Activated CD4-positive, alpha-beta memory T cell treated with anti-CD3 and anti-CD28 coated beads, Interleukin-2, amount 10 ng/mL, durations not matched to agents 7 days and 5 days (primary cell): ENCODE data around the gene ZCCHC12. TPM values are rescaled to one million over a fixed set of nuclear protein-coding genes. Genes with fewer than 3 reads are reported as not detected.
"Not testable (repeated sequence)": the region's sequence is repeated elsewhere in the genome, so short reads cannot be mapped to it uniquely, and the experiment has no call there.

ENCODE experiments used
- CTCF ChIA-PET: fragments of 350-600 bp; sonication (Branson Sonifier 250); formaldehyde crosslinking; loops from one replicate; lab custom pipeline; 2021; ENCODE audit warnings: antibody characterized with exemption, inconsistent platforms; lab: Charles Lee
- POLR2A ChIA-PET: fragments of 350-600 bp; sonication (Branson Sonifier 250); formaldehyde crosslinking; loops from one replicate; lab custom pipeline; 2021; ENCODE audit warnings: antibody characterized with exemption; lab: Charles Lee
- DNase-seq: peaks from one replicate; pipeline ENCODE4 v3.0.0-alpha.2; 2020
- H3K27ac Mint-ChIP-seq: one replicate; pipeline ENCODE4 v1.8.0; 2021; ENCODE audit warnings: mild to moderate bottlenecking, mixed read lengths
- H3K27me3 Mint-ChIP-seq: one replicate; pipeline ENCODE4 v1.8.0; 2021; ENCODE audit warnings: mixed read lengths
- H3K36me3 Mint-ChIP-seq: one replicate; pipeline ENCODE4 v1.8.0; 2021; ENCODE audit warnings: low read depth, mixed read lengths
- H3K4me1 Mint-ChIP-seq: one replicate; pipeline ENCODE4 v1.8.0; 2021; ENCODE audit warnings: mixed read lengths
- H3K4me3 Mint-ChIP-seq: one replicate; pipeline ENCODE4 v1.8.0; 2021; ENCODE audit warnings: mild to moderate bottlenecking, mixed read lengths
- H3K9me3 Mint-ChIP-seq: one replicate; pipeline ENCODE4 v1.8.0; 2021; ENCODE audit warnings: mixed read lengths
- total RNA-seq, 2 experiments: library from RNA; stranded (reverse); gene quantifications; one replicate each; pipeline ENCODE4 v1.2.3, GENCODE V29; 2021

Gene ZCCHC12
- total RNA-seq = not detected

DNA sequence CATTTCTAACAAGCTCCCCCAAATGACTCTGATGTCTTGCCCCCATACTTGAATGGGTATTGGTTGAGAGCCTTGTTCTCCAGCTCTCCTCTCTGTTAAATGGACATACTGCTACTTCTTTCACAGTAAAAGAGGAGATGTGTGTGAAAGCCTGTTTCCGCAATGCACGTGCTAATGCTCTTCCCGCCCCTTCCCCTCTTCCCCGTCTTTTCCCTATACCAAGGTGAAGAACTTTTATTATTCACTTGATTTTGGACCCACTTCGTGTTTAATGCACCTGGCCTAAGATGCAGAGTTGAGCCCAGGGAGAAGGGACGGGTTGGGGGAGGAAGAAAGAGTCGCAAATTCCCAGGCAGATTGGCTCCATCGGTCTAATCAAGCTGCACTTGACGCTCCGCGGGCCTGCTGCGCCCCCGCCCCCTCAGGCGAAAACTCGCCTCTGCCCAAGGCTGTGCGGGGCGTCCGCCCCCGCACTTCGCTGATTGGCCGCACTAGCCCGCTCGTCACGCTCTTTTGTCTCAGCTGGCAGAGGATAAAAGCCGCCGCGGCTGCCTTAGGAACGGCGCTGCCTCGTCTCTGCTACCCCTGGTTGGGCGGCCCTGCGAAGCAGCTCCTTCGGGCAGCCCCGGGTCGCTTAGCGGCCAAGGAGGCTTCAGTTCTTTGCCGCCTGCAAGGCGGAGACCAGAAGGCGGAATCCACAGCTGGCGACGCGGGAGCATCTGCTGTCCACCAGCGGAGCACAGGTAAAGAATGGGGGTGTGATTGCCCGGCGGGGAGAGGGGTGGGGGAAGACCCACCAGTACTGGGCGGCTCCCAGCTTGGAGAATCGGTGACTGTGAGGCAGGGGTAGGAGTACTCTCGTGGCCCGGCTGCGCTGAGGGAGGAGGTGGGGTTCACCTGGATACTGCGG is at the start of gene ZCCHC12:
ZCCHC12 (plus strand) TSS at position 562 of the 910 bp plus-strand sequence. CDS start 1,421 bp downstream, outside the sequence.
- Mint-ChIP-seq H3K36me3 (no peaks in the 10 kb centered on the region), H3K27me3 (peaks cover 63% of the 10 kb centered on the region), H3K9me3 (no peaks in the 10 kb centered on the region), H3K4me1 (peaks cover 8% of the 10 kb centered on the region), H3K27ac (no peak within 1 kb of the TSS), H3K4me3 (no peak within 1 kb of the TSS)
- CTCF ChIA-PET = interaction anchor here (2.2 kb wide), 1 partner anchor 16 kb away, joined by 7 read pairs; no protein-coding TSS in a partner anchor
- POLR2A ChIA-PET = no interaction called here
- DNase-seq = no peak

GRCh38 chrX:118779581-118779980 is 44.0 kb upstream of the ZCCHC12 start:
- ChIA-PET CTCF (no interaction called here), POLR2A (no interaction called here)
- Mint-ChIP-seq H3K27ac (no peak overlapping the region), H3K27me3 (peaks cover 15% of the 10 kb centered on the region), H3K36me3 (no peaks in the 10 kb centered on the region), H3K9me3 (no peaks in the 10 kb centered on the region), H3K4me3 (no peak overlapping the region), H3K4me1 (no peaks in the 10 kb centered on the region)
- no peak for DNase-seq

DNA sequence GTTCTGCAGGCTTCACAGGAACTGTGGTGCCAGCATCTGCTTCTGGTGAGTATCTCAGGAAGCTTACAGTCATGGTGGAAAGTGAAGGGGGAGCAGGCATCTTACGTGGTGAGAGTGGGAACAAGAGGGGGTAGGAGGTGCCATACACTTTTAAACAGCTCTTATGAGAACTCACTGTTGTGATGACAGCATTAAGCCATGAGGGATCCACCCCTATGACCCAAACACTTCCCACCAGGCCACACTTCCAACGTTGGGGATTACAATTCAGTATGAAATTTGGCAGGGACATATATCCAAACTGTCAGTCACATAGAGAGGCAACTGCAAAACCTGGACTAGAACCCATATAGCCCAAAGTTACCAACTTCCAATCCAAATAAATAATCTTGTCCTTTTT is 43.1 kb upstream of the ZCCHC12 start:
- H3K27me3 Mint-ChIP-seq = peaks cover 10% of the 10 kb centered on the region
- no peaks in the 10 kb centered on the region for H3K9me3 Mint-ChIP-seq
- no peak overlapping the region for H3K27ac Mint-ChIP-seq
- DNase-seq = no peak
- POLR2A ChIA-PET = no interaction called here
- CTCF ChIA-PET = no interaction called here
- no peaks in the 10 kb centered on the region for H3K4me1 Mint-ChIP-seq
- no peak overlapping the region for H3K4me3 Mint-ChIP-seq
- H3K36me3 Mint-ChIP-seq = no peaks in the 10 kb centered on the region

DNA sequence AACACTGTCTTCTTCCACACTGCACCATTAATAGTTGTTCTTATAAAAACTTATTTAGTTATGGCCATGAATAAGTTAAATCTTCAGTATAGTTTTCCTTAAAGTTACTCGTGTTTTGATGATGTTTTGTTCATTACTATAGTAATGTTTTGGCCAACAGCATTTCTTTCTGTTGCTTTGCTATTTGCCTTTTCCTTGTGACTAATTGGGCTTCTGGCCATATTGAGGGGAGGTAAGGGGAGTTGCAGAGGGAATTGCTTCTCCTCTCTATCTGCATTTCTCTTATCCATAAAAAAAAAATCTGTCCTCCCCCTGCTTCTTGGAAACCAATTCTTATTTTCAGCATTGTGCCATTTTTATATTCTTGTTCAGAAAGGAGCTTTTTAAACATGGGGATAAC is 42.7 kb upstream of the ZCCHC12 start:
- Mint-ChIP-seq H3K4me3 (no peak overlapping the region), H3K9me3 (no peaks in the 10 kb centered on the region), H3K4me1 (no peaks in the 10 kb centered on the region), H3K27ac (no peak overlapping the region), H3K36me3 (no peaks in the 10 kb centered on the region), H3K27me3 (peaks cover 7% of the 10 kb centered on the region)
- DNase-seq = no peak
- CTCF ChIA-PET = no interaction called here
- POLR2A ChIA-PET = no interaction called here

DNA sequence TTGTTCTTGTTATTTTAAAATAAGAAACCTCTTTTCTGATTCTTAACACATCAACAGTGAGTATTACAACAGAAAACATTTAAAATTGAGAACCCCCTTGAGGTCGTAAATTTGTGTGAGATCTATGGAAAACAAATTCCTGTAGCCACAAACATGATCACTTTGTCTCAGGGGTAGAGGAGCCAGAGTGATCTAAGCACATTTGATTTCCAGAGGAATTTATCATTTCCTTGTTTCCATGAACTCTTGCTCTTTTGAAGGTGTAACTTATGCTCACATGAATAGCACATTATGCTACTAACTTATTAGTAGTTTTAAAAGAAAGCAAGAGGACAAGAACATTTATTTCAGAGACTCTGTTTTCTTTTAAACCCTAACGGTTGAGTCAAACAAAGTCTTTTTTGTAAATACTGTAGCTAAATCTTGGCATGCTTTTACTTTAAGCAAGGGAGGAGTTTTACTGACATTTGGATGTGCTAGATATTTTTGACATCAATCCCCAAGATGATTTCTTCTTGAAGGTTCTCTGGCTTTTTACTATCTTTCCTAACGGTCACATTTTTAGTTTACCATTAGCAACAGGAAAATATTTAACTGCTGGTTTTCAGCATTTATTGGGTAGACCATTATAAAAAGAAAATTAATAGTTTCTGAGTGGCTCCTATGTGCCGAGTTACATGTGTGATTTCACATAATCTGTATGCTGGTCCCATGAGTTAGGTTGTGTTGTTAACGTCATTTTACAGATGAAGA is 27.9 kb upstream of the ZCCHC12 start:
- no peak for DNase-seq
- no peaks in the 10 kb centered on the region for H3K4me1 Mint-ChIP-seq
- no peak overlapping the region for H3K27ac Mint-ChIP-seq
- ChIA-PET CTCF (no interaction called here), POLR2A (no interaction called here)
- H3K36me3 Mint-ChIP-seq = no peaks in the 10 kb centered on the region
- no peak overlapping the region for H3K4me3 Mint-ChIP-seq
- no peaks in the 10 kb centered on the region for H3K9me3 Mint-ChIP-seq
- peaks cover 2% of the 10 kb centered on the region for H3K27me3 Mint-ChIP-seq

DNA sequence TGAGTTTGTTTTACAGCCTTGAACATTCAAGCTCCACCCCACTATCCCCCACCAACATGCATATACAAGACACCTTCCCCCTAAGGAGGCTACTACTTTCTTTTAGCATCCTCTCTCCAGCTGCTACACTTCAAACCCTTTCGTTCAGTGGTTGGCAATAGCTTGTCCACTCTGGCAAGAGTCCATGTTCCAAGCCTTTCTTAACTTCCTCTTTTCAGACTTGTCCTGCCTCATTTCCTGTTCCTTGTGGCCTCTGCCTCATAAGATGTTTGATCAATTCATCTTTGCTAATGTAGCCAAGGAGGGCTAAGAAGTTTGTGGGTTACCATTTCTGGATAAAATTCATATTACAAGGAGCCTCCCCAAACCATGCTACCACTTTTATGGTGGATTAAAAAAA is 20.8 kb upstream of the ZCCHC12 start:
- Mint-ChIP-seq H3K4me3 (no peak overlapping the region), H3K9me3 (no peaks in the 10 kb centered on the region), H3K36me3 (no peaks in the 10 kb centered on the region), H3K4me1 (no peaks in the 10 kb centered on the region), H3K27me3 (peaks cover 9% of the 10 kb centered on the region), H3K27ac (no peak overlapping the region)
- DNase-seq = no peak
- ChIA-PET CTCF (no interaction called here), POLR2A (no interaction called here)

DNA sequence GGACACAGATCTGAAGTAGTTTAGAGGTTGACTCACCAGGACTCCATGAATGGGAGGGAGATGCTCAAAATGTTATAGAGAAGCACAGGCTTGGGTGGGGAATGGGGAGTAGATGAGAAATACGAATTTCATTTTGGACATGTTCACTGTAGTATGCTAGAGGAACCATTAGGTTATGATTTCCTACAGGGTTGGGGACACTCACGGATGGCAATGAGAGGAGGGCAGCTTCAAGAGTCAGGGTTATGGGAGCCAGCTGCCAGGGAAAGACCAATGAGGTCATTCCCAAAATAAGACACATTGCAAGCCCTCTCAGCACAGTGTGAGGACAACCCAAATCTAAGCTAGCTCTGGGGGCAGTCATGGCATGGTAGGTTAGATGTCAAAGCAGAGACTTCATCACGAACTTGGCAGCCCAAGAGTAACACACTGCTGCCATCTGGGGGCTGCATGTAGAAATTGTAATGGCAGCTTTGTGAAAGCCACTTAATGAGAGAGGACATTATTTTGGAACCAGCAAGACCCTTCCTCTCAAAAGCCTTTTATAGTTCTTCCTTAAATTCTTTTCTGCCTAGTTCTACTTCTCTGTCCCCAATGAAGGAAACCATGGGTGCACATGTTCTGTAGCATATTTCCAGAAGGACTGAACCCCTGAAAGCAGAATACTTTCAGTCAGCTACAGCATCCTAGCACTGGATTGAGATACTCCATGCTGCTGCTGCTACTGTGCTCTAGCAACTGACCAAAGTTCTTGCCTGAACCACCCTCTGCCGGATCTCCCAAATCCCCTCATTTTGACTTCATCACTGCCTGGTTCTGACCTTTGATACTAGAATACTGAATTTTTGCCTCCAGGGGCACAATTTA is 16.2 kb upstream of the ZCCHC12 start:
- H3K27me3 Mint-ChIP-seq = peaks cover 15% of the 10 kb centered on the region
- CTCF ChIA-PET = interaction anchor here (0.8 to 1.1 kb wide), 2 partner anchors 44 to 118 kb away, joined by 3 to 4 read pairs; no protein-coding TSS in a partner anchor
- H3K9me3 Mint-ChIP-seq = no peaks in the 10 kb centered on the region
- no peak overlapping the region for H3K27ac Mint-ChIP-seq
- H3K4me3 Mint-ChIP-seq = no peak overlapping the region
- POLR2A ChIA-PET = no interaction called here
- peak; percentile 30 for DNase-seq
- no peaks in the 10 kb centered on the region for H3K4me1 Mint-ChIP-seq
- H3K36me3 Mint-ChIP-seq = no peaks in the 10 kb centered on the region

DNA sequence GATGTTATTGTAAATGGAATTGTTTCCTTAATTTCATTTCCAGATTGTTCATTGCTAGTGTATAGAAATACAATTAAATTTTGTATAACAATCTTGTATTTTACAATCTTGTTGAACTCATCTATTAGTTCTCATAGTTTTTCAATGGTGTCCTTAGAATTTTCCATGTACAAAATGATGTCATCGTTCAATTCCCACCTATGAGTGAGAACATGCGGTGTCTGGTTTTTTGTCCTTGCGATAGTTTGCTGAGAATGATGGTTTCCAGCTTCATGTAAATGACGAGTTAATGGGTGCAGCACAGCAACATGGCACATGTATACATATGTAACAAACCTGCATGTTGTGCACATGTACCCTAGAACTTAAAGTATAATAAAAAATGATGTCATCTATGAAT is 6.4 kb upstream of the ZCCHC12 start:
- H3K27ac Mint-ChIP-seq, H3K9me3 Mint-ChIP-seq, POLR2A ChIA-PET, CTCF ChIA-PET, H3K4me1 Mint-ChIP-seq, H3K4me3 Mint-ChIP-seq, DNase-seq, H3K36me3 Mint-ChIP-seq: not testable (repeated sequence)
- peaks cover 18% of the 10 kb centered on the region for H3K27me3 Mint-ChIP-seq

DNA sequence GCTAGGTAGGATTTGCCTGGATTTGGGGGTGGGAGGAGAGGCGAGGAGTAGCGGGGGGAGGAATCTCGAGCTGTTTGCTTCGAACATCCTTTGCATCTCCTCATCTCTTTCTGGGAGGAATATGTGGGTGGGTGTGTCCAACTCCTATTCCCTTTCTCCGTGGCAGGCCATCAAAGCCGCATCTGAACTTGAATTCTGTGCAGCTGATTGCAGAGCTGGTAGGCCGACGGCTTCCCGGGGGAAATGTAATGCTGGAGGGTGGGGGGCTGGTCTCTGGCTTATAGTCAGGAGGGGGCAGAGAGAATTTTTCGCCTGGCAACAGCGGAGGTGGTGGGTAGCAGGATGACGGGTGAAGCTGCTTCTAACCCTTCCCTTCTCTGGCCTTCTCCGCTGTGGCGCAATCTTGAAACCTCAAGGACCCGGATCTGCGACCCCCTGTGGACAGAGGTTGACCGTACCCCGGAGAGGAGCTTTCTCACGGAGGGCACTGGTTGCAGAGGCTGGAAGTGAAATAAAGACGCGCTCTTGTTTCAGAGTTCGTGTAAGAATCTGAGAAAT is 628 bp downstream of the ZCCHC12 start:
- no peaks in the 10 kb centered on the region for H3K36me3 Mint-ChIP-seq
- H3K9me3 Mint-ChIP-seq = no peaks in the 10 kb centered on the region
- ChIA-PET CTCF (interaction anchor here (2.2 kb wide), 1 partner anchor 15 kb away, joined by 7 read pairs; no protein-coding TSS in a partner anchor), POLR2A (no interaction called here)
- H3K27me3 Mint-ChIP-seq = peaks cover 66% of the 10 kb centered on the region
- no peak for DNase-seq
- no peak overlapping the region for H3K27ac Mint-ChIP-seq
- H3K4me1 Mint-ChIP-seq = peaks cover 8% of the 10 kb centered on the region
- no peak overlapping the region for H3K4me3 Mint-ChIP-seq

GRCh38 chrX:118825227-118825626 is 1.6 kb downstream of the ZCCHC12 start:
- no peak overlapping the region for H3K4me3 Mint-ChIP-seq
- peaks cover 8% of the 10 kb centered on the region for H3K4me1 Mint-ChIP-seq
- no peaks in the 10 kb centered on the region for H3K9me3 Mint-ChIP-seq
- CTCF ChIA-PET = no interaction called here
- no peaks in the 10 kb centered on the region for H3K36me3 Mint-ChIP-seq
- no peak for DNase-seq
- POLR2A ChIA-PET = no interaction called here
- peaks cover 65% of the 10 kb centered on the region for H3K27me3 Mint-ChIP-seq
- H3K27ac Mint-ChIP-seq = no peak overlapping the region

DNA sequence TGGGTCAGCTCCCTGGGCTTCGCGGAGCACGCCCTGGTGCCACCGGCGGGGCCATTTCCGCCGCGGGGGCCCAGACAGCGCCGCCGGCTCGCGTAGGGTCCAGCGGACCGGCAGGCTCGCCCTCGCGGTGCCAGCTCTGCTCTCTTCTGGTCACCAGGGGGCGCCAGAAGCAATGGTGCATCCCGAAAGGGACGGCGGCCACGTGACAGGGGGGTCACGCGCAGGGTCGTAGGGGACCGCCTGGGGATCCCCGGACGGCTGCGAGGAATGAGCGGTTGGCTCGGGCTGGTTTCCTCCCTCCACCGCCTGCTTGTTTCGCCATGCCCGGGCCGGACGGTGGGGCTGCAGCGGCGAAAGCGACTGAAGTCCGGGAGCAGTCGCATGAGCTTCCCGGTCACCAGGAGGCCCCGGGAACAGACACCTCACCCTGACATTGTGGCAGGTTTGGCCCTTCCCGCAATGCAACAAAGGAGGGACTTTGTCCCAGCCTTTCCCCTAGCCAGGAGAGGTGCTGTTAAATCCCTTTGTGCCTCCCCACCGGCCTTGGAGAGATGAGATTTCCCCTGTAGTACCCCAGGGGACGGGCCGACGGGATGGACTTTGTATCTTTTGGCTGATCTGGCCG is 15.8 kb downstream of the ZCCHC12 start:
- ChIA-PET CTCF (interaction anchor here (0.6 to 1.8 kb wide), 9 partner anchors 8 to 1932 kb away, joined by 3 to 8 read pairs (median 4); partner anchors contain the start of gene ZCCHC12), POLR2A (no interaction called here)
- no peak overlapping the region for H3K27ac Mint-ChIP-seq
- peak; percentile 53 for DNase-seq
- H3K27me3 Mint-ChIP-seq = peaks cover 17% of the 10 kb centered on the region
- H3K36me3 Mint-ChIP-seq = no peaks in the 10 kb centered on the region
- H3K4me1 Mint-ChIP-seq = peaks cover 3% of the 10 kb centered on the region
- no peaks in the 10 kb centered on the region for H3K9me3 Mint-ChIP-seq
- H3K4me3 Mint-ChIP-seq = no peak overlapping the region

- no peaks in the 10 kb centered on the region for H3K36me3 Mint-ChIP-seq
- H3K27ac Mint-ChIP-seq = no peak overlapping the region
- DNase-seq = no peak
- H3K9me3 Mint-ChIP-seq = no peaks in the 10 kb centered on the region
- H3K27me3 Mint-ChIP-seq = no peaks in the 10 kb centered on the region
- H3K4me1 Mint-ChIP-seq = no peaks in the 10 kb centered on the region
- POLR2A ChIA-PET = no interaction called here
- no peak overlapping the region for H3K4me3 Mint-ChIP-seq
- CTCF ChIA-PET = interaction anchor here (1.1 to 3.9 kb wide), 3 partner anchors 9 to 161 kb away, joined by 4 to 18 read pairs (median 8); no protein-coding TSS in a partner anchor
Measured at GRCh38 chrX:118847676-118848075, 24.1 kb downstream of the ZCCHC12 start.
